Vagina (tissue), 2 donors: ENCODE data around the gene PRKCQ.

ENCODE experiments used
- POLR2A ChIP-seq, 2 donors: fragments of 450-650 bp; IDR thresholded peaks; one replicate each; pipeline ENCODE4 v1.6.1; 2017; ENCODE audit warnings: antibody characterized with exemption in 2 of 2, mild to moderate bottlenecking in 2 of 2, moderate library complexity in 2 of 2
- TF ChIP-seq, protein P1 (sequence below), 3 experiments: fragments of 450-650 bp in 2 of 3; fragments of 200-600 bp in 1 of 3; sonication (generic) in 1 of 3; IDR thresholded peaks; one replicate each; pipeline ENCODE4 v1.5.1; 2017 to 2019; ENCODE audit warnings: antibody characterized with exemption in 3 of 3, mild to moderate bottlenecking in 2 of 3, moderate library complexity in 2 of 3

- TF ChIP-seq POLR2A (IDR thresholded peaks at IDR 0.05) = no peak
- TF ChIP-seq, protein P1, sequence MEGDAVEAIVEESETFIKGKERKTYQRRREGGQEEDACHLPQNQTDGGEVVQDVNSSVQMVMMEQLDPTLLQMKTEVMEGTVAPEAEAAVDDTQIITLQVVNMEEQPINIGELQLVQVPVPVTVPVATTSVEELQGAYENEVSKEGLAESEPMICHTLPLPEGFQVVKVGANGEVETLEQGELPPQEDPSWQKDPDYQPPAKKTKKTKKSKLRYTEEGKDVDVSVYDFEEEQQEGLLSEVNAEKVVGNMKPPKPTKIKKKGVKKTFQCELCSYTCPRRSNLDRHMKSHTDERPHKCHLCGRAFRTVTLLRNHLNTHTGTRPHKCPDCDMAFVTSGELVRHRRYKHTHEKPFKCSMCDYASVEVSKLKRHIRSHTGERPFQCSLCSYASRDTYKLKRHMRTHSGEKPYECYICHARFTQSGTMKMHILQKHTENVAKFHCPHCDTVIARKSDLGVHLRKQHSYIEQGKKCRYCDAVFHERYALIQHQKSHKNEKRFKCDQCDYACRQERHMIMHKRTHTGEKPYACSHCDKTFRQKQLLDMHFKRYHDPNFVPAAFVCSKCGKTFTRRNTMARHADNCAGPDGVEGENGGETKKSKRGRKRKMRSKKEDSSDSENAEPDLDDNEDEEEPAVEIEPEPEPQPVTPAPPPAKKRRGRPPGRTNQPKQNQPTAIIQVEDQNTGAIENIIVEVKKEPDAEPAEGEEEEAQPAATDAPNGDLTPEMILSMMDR (IDR thresholded peaks at IDR 0.05) = no peak
Observed at GRCh38 chr10:6469661-6470060, 110.4 kb downstream of the PRKCQ start.
